ENCODE results near the gene WASL.

- no peak for TF ChIP-seq CTCF (IDR thresholded peaks at IDR 0.05)
- no peak for TF ChIP-seq POLR2A (IDR thresholded peaks at IDR 0.05)
- no peak for TF ChIP-seq POLR2AphosphoS5 (IDR thresholded peaks at IDR 0.05)
Observed at GRCh38 chr7:123796568-123796967, 47.8 kb upstream of the WASL start.
